Testis (tissue), 2 donors: Measurements from ENCODE around the gene EHD4.

Source experiments
- CTCF ChIP-seq, 3 experiments: fragments of 450-650 bp in 2 of 3; fragments of 200-600 bp in 1 of 3; sonication (generic) in 1 of 3; IDR thresholded peaks; one replicate each; pipeline ENCODE4 v1.5.1; 2016 to 2019; ENCODE audit warnings: antibody characterized with exemption in 3 of 3, mild to moderate bottlenecking in 2 of 3, moderate library complexity in 1 of 3
- POLR2A ChIP-seq: fragments of 450-650 bp; IDR thresholded peaks from one replicate; pipeline ENCODE4 v1.6.1; 2017; ENCODE audit warnings: antibody characterized with exemption, mild to moderate bottlenecking, moderate library complexity

- no peak for TF ChIP-seq POLR2A
- no peak for TF ChIP-seq CTCF (IDR thresholded peaks at IDR 0.05)
These were observed 75.0 kb downstream of the EHD4 start for GRCh38 chr15:41897363-41897799.
